ENCODE data around the gene R3HCC1L. TPM values are rescaled to one million over a fixed set of nuclear protein-coding genes. Genes with fewer than 3 reads are reported as not detected.

R3HCC1L gene
- total and polyA plus RNA-seq, 4 experiments from 2014 or later, result 7.0 to 30.4 (median 20.5) TPM

GRCh38 chr10:98194633-98195032 lies 60.2 kb downstream of the R3HCC1L start:
- intact Hi-C loops (cut with micrococcal nuclease), result no loop called here
- Mint-ChIP-seq H3K36me3 (peaks cover 43 to 55% of the 10 kb centered on the region in 2 donors), H3K4me1 (peaks cover 18 to 34% (median 25%) of the 10 kb centered on the region in 4 donors), H3K27ac (no peak overlapping the region), H3K9me3 (peaks cover 0 to 6% (median 0%) of the 10 kb centered on the region in 8 donors), H3K4me3 (no peak overlapping the region), H3K27me3 (no peaks in the 10 kb centered on the region)
- no peak for DNase-seq
- no peaks in the 10 kb centered on the region for H3K27me3 ChIP-seq (ENCODE audit: insufficient read depth, low read length)
- H3K4me3 ChIP-seq (ENCODE audit: low read length in 2 of 2), result no peak overlapping the region
- no peaks in the 10 kb centered on the region for H3K4me1 ChIP-seq (ENCODE audit: insufficient read depth, low read length)
- CTCF ChIA-PET (ENCODE audit: partially characterized antibody), result no interaction called here
- H3K9me3 ChIP-seq (ENCODE audit: control insufficient read depth in 1 of 2, low read length in 2 of 2), result no peaks in the 10 kb centered on the region
- POLR2A ChIA-PET (ENCODE audit: partially characterized antibody), result no interaction called here
- no peaks in the 10 kb centered on the region for H3K36me3 ChIP-seq (ENCODE audit: insufficient read depth, low read length)
- H3K27ac ChIP-seq (ENCODE audit: low read depth, low read length), result no peak overlapping the region

- POLR2A ChIA-PET (ENCODE audit: partially characterized antibody), result no interaction called here
- CTCF ChIA-PET (ENCODE audit: partially characterized antibody), result interaction anchor here (1.0 kb wide), 1 partner anchor 30 kb away, joined by 3 read pairs; no protein-coding TSS in a partner anchor
- H3K27ac ChIP-seq (ENCODE audit: low read depth, low read length), result no peak overlapping the region
- no peak for DNase-seq
- no peaks in the 10 kb centered on the region for H3K27me3 ChIP-seq (ENCODE audit: insufficient read depth, low read length)
- no peaks in the 10 kb centered on the region for H3K27me3 Mint-ChIP-seq
- intact Hi-C loops (cut with micrococcal nuclease), result no loop called here
- H3K4me1 ChIP-seq (ENCODE audit: insufficient read depth, low read length), result no peaks in the 10 kb centered on the region
- H3K36me3 ChIP-seq (ENCODE audit: insufficient read depth, low read length), result no peaks in the 10 kb centered on the region
- no peak overlapping the region for H3K27ac Mint-ChIP-seq
- peaks cover 20 to 34% (median 25%) of the 10 kb centered on the region in 4 donors for H3K4me1 Mint-ChIP-seq
- H3K4me3 Mint-ChIP-seq, result no peak overlapping the region
- H3K9me3 Mint-ChIP-seq, result peaks cover 0 to 6% (median 0%) of the 10 kb centered on the region in 8 donors
- no peak overlapping the region for H3K4me3 ChIP-seq (ENCODE audit: low read length in 2 of 2)
- peaks cover 39 to 51% of the 10 kb centered on the region in 2 donors for H3K36me3 Mint-ChIP-seq
- H3K9me3 ChIP-seq (ENCODE audit: control insufficient read depth in 1 of 2, low read length in 2 of 2), result no peaks in the 10 kb centered on the region
These were observed 60.7 kb downstream of the R3HCC1L start for GRCh38 chr10:98195120-98195519.

GRCh38 chr10:98196985-98197384 lies 62.5 kb downstream of the R3HCC1L start:
- Histone ChIP-seq H3K4me3 (ENCODE audit: low read length in 2 of 2) (no peak overlapping the region), H3K9me3 (ENCODE audit: control insufficient read depth in 1 of 2, low read length in 2 of 2) (no peaks in the 10 kb centered on the region), H3K36me3 (ENCODE audit: insufficient read depth, low read length) (no peaks in the 10 kb centered on the region), H3K27ac (ENCODE audit: low read depth, low read length) (no peak overlapping the region), H3K4me1 (ENCODE audit: insufficient read depth, low read length) (no peaks in the 10 kb centered on the region), H3K27me3 (ENCODE audit: insufficient read depth, low read length) (no peaks in the 10 kb centered on the region)
- DNase-seq, result no peak
- H3K36me3 Mint-ChIP-seq, result peaks cover 28 to 35% of the 10 kb centered on the region in 2 donors
- intact Hi-C loops (cut with micrococcal nuclease), result no loop called here
- no peaks in the 10 kb centered on the region for H3K27me3 Mint-ChIP-seq
- no peak overlapping the region for H3K4me3 Mint-ChIP-seq
- H3K27ac Mint-ChIP-seq, result no peak overlapping the region
- H3K4me1 Mint-ChIP-seq, result peaks cover 20 to 31% (median 26%) of the 10 kb centered on the region in 4 donors
- H3K9me3 Mint-ChIP-seq, result peaks cover 0 to 2% (median 0%) of the 10 kb centered on the region in 8 donors
- CTCF ChIA-PET (ENCODE audit: partially characterized antibody), result no interaction called here
- POLR2A ChIA-PET (ENCODE audit: partially characterized antibody), result no interaction called here

- peaks cover 20 to 33% (median 22%) of the 10 kb centered on the region in 4 donors for H3K4me1 Mint-ChIP-seq
- no peaks in the 10 kb centered on the region for H3K9me3 Mint-ChIP-seq
- CTCF ChIA-PET (ENCODE audit: partially characterized antibody), result no interaction called here
- H3K9me3 ChIP-seq (ENCODE audit: control insufficient read depth in 1 of 2, low read length in 2 of 2), result no peaks in the 10 kb centered on the region
- H3K36me3 ChIP-seq (ENCODE audit: insufficient read depth, low read length), result no peaks in the 10 kb centered on the region
- intact Hi-C loops (cut with micrococcal nuclease), result no loop called here
- H3K27me3 ChIP-seq (ENCODE audit: insufficient read depth, low read length), result no peaks in the 10 kb centered on the region
- H3K27me3 Mint-ChIP-seq, result no peaks in the 10 kb centered on the region
- no peak overlapping the region for H3K4me3 Mint-ChIP-seq
- H3K27ac Mint-ChIP-seq, result no peak overlapping the region
- DNase-seq, result no peak
- POLR2A ChIA-PET (ENCODE audit: partially characterized antibody), result no interaction called here
- no peaks in the 10 kb centered on the region for H3K4me1 ChIP-seq (ENCODE audit: insufficient read depth, low read length)
- no peak overlapping the region for H3K27ac ChIP-seq (ENCODE audit: low read depth, low read length)
- no peak overlapping the region for H3K4me3 ChIP-seq (ENCODE audit: low read length in 2 of 2)
- H3K36me3 Mint-ChIP-seq, result peaks cover 7 to 13% of the 10 kb centered on the region in 2 donors
These were observed 67.3 kb downstream of the R3HCC1L start for GRCh38 chr10:98201760-98202159.

- peaks cover 17 to 32% (median 21%) of the 10 kb centered on the region in 4 donors for H3K4me1 Mint-ChIP-seq
- ChIA-PET CTCF (ENCODE audit: partially characterized antibody) (no interaction called here), POLR2A (ENCODE audit: partially characterized antibody) (no interaction called here)
- intact Hi-C loops (cut with micrococcal nuclease), result no loop called here
- no peak overlapping the region for H3K27ac ChIP-seq (ENCODE audit: low read depth, low read length)
- no peak overlapping the region for H3K4me3 Mint-ChIP-seq
- H3K27ac Mint-ChIP-seq, result peak overlapping the region in 1 of 7 donors; percentile 29
- no peak for DNase-seq
- no peaks in the 10 kb centered on the region for H3K36me3 ChIP-seq (ENCODE audit: insufficient read depth, low read length)
- no peaks in the 10 kb centered on the region for H3K4me1 ChIP-seq (ENCODE audit: insufficient read depth, low read length)
- no peaks in the 10 kb centered on the region for H3K9me3 ChIP-seq (ENCODE audit: control insufficient read depth in 1 of 2, low read length in 2 of 2)
- H3K27me3 ChIP-seq (ENCODE audit: insufficient read depth, low read length), result no peaks in the 10 kb centered on the region
- no peak overlapping the region for H3K4me3 ChIP-seq (ENCODE audit: low read length in 2 of 2)
- no peaks in the 10 kb centered on the region for H3K27me3 Mint-ChIP-seq
- no peaks in the 10 kb centered on the region for H3K9me3 Mint-ChIP-seq
- peaks cover 5 to 16% of the 10 kb centered on the region in 2 donors for H3K36me3 Mint-ChIP-seq
These were observed 67.9 kb downstream of the R3HCC1L start for GRCh38 chr10:98202378-98202777.

- CTCF ChIA-PET (ENCODE audit: partially characterized antibody), result interaction anchor here (1.0 kb wide), 1 partner anchor 35 kb away, joined by 3 read pairs; no protein-coding TSS in a partner anchor
These were observed 70.9 kb downstream of the R3HCC1L start for GRCh38 chr10:98205351-98205750.

GRCh38 chr10:98208925-98209324 lies 74.5 kb downstream of the R3HCC1L start:
- Mint-ChIP-seq H3K9me3 (no peaks in the 10 kb centered on the region), H3K4me1 (peaks cover 38 to 60% (median 51%) of the 10 kb centered on the region in 4 donors), H3K27ac (no peak overlapping the region), H3K4me3 (no peak overlapping the region), H3K36me3 (peaks cover 46 to 48% of the 10 kb centered on the region in 2 donors), H3K27me3 (no peaks in the 10 kb centered on the region)
- no peak overlapping the region for H3K4me3 ChIP-seq (ENCODE audit: low read length in 2 of 2)
- POLR2A ChIA-PET (ENCODE audit: partially characterized antibody), result no interaction called here
- H3K36me3 ChIP-seq (ENCODE audit: insufficient read depth, low read length), result peaks cover 12% of the 10 kb centered on the region
- H3K4me1 ChIP-seq (ENCODE audit: insufficient read depth, low read length), result peaks cover 6% of the 10 kb centered on the region
- DNase-seq, result no peak
- no peaks in the 10 kb centered on the region for H3K9me3 ChIP-seq (ENCODE audit: control insufficient read depth in 1 of 2, low read length in 2 of 2)
- no peaks in the 10 kb centered on the region for H3K27me3 ChIP-seq (ENCODE audit: insufficient read depth, low read length)
- CTCF ChIA-PET (ENCODE audit: partially characterized antibody), result no interaction called here
- H3K27ac ChIP-seq (ENCODE audit: low read depth, low read length), result no peak overlapping the region
- intact Hi-C loops (cut with micrococcal nuclease), result no loop called here

More at GRCh38 chr10:98205351-98205750, 70.9 kb downstream of the R3HCC1L start:
- Mint-ChIP-seq H3K27ac (no peak overlapping the region), H3K4me3 (no peak overlapping the region), H3K9me3 (no peaks in the 10 kb centered on the region), H3K36me3 (peaks cover 30 to 39% of the 10 kb centered on the region in 2 donors), H3K27me3 (no peaks in the 10 kb centered on the region), H3K4me1 (peaks cover 24 to 46% (median 32%) of the 10 kb centered on the region in 4 donors)
- no peaks in the 10 kb centered on the region for H3K4me1 ChIP-seq (ENCODE audit: insufficient read depth, low read length)
- no peak overlapping the region for H3K4me3 ChIP-seq (ENCODE audit: low read length in 2 of 2)
- no peaks in the 10 kb centered on the region for H3K27me3 ChIP-seq (ENCODE audit: insufficient read depth, low read length)
- intact Hi-C loops (cut with micrococcal nuclease), result no loop called here
- no peak for DNase-seq
- no peak overlapping the region for H3K27ac ChIP-seq (ENCODE audit: low read depth, low read length)
- peaks cover 12% of the 10 kb centered on the region for H3K36me3 ChIP-seq (ENCODE audit: insufficient read depth, low read length)
- POLR2A ChIA-PET (ENCODE audit: partially characterized antibody), result no interaction called here
- no peaks in the 10 kb centered on the region for H3K9me3 ChIP-seq (ENCODE audit: control insufficient read depth in 1 of 2, low read length in 2 of 2)

All from CD4-positive, alpha-beta memory T cell (primary cell).